Glutamatergic neuron (in vitro differentiated cells): Measurements from ENCODE around the gene ZNF836. TPM values are rescaled to one million over a fixed set of nuclear protein-coding genes. Genes with fewer than 3 reads are reported as not detected.

Experiments
- DNase-seq: peaks from one replicate; pipeline ENCODE4 v3.0.0; 2022
- H3K27ac Mint-ChIP-seq: one replicate; pipeline ENCODE4 v1.8.0; 2020; ENCODE audit warnings: mild to moderate bottlenecking, mixed read lengths, inconsistent platforms; ENCODE audit not compliant: unreplicated experiment
- H3K27me3 Mint-ChIP-seq: one replicate; pipeline ENCODE4 v1.8.0; 2020; ENCODE audit warnings: mild to moderate bottlenecking, moderate library complexity, mixed read lengths, inconsistent platforms; ENCODE audit not compliant: unreplicated experiment
- H3K36me3 Mint-ChIP-seq: one replicate; pipeline ENCODE4 v1.8.0; 2020; ENCODE audit warnings: mild to moderate bottlenecking, mixed read lengths, inconsistent platforms; ENCODE audit not compliant: unreplicated experiment
- H3K4me1 Mint-ChIP-seq: one replicate; pipeline ENCODE4 v1.8.0; 2020; ENCODE audit warnings: mild to moderate bottlenecking, low read depth, mixed read lengths, inconsistent platforms; ENCODE audit not compliant: unreplicated experiment
- H3K4me3 Mint-ChIP-seq: one replicate; pipeline ENCODE4 v1.8.0; 2020; ENCODE audit warnings: mild to moderate bottlenecking, mixed read lengths, inconsistent platforms; ENCODE audit not compliant: unreplicated experiment
- H3K9me3 Mint-ChIP-seq: one replicate; pipeline ENCODE4 v1.8.0; 2020; ENCODE audit warnings: mild to moderate bottlenecking, moderate library complexity, mixed read lengths, inconsistent platforms; ENCODE audit not compliant: unreplicated experiment
- total RNA-seq: library from RNA; stranded (reverse); fragmentation: NEBNext Ultra II Directional; extraction: Animal tissue kit (Norgen Biotek cat#: 25700); gene quantifications from one replicate; pipeline ENCODE4 v1.2.1, GENCODE V29; 2021; ENCODE audit not compliant: unreplicated experiment
- TF ChIP-seq, protein P1 (sequence below): fragments of 200-600 bp; sonication (generic); IDR thresholded peaks from one replicate; pipeline ENCODE4 v1.5.0; 2021; ENCODE audit not compliant: partially characterized antibody, unreplicated experiment

The ZNF836 gene
- total RNA-seq, 1 donor from 2014 or later: 29.7 TPM

DNA sequence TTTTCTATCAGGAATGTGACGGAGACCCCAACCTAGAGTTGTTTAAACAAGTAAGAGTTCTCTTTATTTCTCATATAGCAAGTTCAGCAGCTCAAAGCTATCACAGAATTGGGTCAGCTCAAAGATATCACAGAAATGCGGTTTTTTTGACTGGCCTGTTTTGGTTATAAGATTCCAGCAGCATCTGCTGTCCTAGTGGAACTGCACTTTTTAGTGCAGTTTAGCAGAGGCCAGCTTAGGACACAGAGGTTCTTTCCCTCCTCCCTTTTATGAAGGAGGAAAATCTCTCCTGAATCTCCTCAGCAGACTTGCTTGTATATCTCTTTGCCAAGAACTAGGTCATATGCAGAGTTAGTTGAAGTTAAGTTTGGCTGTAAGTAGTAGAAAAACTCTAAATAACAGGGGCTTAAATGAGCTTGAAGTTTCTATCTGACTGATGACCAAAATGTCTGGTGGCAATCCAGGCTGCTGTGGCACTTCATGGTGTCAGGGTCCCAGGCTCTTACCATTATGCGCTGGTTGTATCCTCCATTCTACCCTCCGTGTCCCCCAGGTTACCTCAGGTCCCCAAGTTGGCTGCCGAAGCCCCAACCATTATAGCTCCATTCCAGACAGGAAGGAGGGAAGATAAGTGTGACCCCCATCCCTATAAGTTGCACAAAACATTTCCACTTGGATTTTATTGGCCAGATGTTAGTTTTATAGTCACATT is 25.0 kb upstream of the ZNF836 start:
- H3K27ac Mint-ChIP-seq: no peak overlapping the region
- H3K27me3 Mint-ChIP-seq: peaks cover 2% of the 10 kb centered on the region
- peaks cover 16% of the 10 kb centered on the region for H3K4me1 Mint-ChIP-seq
- no peak for DNase-seq
- peaks cover 4% of the 10 kb centered on the region for H3K36me3 Mint-ChIP-seq
- H3K9me3 Mint-ChIP-seq: peaks cover 5% of the 10 kb centered on the region
- no peak overlapping the region for H3K4me3 Mint-ChIP-seq
- TF ChIP-seq, protein P1, sequence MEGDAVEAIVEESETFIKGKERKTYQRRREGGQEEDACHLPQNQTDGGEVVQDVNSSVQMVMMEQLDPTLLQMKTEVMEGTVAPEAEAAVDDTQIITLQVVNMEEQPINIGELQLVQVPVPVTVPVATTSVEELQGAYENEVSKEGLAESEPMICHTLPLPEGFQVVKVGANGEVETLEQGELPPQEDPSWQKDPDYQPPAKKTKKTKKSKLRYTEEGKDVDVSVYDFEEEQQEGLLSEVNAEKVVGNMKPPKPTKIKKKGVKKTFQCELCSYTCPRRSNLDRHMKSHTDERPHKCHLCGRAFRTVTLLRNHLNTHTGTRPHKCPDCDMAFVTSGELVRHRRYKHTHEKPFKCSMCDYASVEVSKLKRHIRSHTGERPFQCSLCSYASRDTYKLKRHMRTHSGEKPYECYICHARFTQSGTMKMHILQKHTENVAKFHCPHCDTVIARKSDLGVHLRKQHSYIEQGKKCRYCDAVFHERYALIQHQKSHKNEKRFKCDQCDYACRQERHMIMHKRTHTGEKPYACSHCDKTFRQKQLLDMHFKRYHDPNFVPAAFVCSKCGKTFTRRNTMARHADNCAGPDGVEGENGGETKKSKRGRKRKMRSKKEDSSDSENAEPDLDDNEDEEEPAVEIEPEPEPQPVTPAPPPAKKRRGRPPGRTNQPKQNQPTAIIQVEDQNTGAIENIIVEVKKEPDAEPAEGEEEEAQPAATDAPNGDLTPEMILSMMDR: no peak

DNA sequence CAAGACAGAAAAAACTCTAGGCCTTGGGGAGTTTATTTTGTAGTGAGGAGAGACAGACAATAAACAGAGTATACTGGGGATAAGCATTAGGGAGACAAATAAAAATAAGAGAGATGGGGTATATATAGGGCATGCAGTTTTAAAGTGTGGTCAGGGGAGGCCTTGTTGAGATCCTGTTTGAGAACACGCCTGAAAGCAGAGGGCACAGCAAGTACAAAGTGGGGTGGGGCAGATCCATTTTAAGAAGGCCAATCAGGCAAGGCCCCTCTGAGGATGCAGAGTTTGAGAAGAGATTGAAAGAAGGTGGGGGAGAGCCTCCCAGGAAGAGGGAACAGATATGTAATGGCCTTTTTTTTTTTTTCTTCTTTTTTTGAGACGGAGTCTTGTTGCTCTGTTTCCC is 20.5 kb upstream of the ZNF836 start:
- Mint-ChIP-seq H3K36me3 (peaks cover 4% of the 10 kb centered on the region), H3K27me3 (peaks cover 9% of the 10 kb centered on the region), H3K4me1 (peaks cover 11% of the 10 kb centered on the region), H3K27ac (peak overlapping the region; percentile 95), H3K9me3 (peaks cover 5% of the 10 kb centered on the region), H3K4me3 (peak overlapping the region; percentile 91)
- TF ChIP-seq, protein P1: no peak
- DNase-seq: no peak

DNA sequence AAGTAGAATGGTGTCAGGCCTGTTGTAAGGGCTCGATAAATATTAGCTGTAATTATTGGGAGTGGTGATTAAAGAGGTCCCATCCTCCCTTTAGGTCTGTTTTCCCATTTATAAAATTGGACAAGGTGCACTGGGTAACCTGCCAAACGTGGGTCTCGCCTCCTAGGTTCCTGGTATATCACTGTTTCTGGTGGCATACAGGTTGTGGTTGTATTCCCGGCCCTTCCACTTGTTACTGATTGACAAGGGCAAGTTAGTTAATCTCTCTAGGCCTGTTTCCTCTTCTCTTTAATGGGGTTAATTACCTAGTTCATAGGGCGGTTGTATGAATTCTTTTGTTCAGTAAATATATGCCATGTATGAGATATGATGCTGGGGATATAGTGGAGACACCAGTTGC is 20.0 kb upstream of the ZNF836 start:
- peak overlapping the region; percentile 95 for H3K27ac Mint-ChIP-seq
- H3K4me1 Mint-ChIP-seq: peaks cover 11% of the 10 kb centered on the region
- H3K27me3 Mint-ChIP-seq: peaks cover 9% of the 10 kb centered on the region

DNA sequence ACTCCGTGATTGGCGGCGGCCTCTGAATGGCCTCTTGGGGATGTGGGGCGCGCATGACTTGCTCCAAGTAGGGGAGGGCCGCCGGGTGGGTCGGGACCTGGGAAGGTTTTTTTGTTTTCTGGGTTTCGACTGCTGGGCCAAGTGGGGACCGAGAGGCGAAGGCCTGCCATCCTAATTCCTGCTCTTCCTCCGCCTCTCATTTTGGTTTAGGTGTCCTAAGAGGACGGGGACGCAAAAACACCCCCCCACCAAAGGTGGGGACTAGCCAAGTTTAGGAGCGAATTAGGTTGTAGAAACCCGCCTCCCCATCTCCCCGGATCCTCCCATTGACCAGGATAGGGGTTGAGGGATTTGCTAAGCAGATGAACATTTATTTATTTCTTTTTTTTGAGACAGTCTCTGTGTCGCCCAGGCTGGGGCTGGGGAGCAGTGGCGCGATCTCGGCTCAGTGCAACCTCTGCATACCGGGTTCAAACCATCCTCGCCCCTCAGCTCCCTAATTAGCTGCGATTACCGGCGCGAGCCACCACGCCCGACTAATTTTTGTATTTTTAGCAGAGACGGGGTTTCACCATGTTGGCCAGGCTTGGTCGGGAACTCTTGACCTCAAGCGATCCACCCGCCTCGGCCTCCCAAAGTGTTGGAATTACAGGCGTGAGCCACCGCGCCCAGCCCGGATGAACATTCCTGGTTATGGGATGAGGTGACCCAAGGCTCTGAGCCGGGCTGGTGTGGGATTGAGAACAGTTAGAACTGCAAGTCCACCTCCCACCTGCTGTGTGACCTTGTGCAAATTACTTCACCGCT is 19.3 kb upstream of the ZNF836 start:
- H3K36me3 Mint-ChIP-seq: peaks cover 4% of the 10 kb centered on the region
- peak overlapping the region; percentile 91 for H3K4me3 Mint-ChIP-seq
- DNase-seq: peak; percentile 43
- H3K27ac Mint-ChIP-seq: peak overlapping the region; percentile 95
- peaks cover 5% of the 10 kb centered on the region for H3K9me3 Mint-ChIP-seq
- H3K27me3 Mint-ChIP-seq: peaks cover 9% of the 10 kb centered on the region
- TF ChIP-seq, protein P1: no peak
- peaks cover 11% of the 10 kb centered on the region for H3K4me1 Mint-ChIP-seq

More for the DNA sequence above, 20.0 kb upstream of the ZNF836 start:
- Mint-ChIP-seq H3K9me3 (peaks cover 5% of the 10 kb centered on the region), H3K36me3 (peaks cover 4% of the 10 kb centered on the region), H3K4me3 (peak overlapping the region; percentile 91)
- TF ChIP-seq, protein P1: no peak
- DNase-seq: no peak
